ENCODE results near the gene GPC6. TPM values are rescaled to one million over a fixed set of nuclear protein-coding genes. Genes with fewer than 3 reads are reported as not detected.
A peak's percentile ranks its signal among the peaks of the same experiment; 100 is the strongest.
"Not testable (repeated sequence)": the region's sequence is repeated elsewhere in the genome, so short reads cannot be mapped to it uniquely, and the experiment has no call there.

GPC6 gene
- polyA plus RNA-seq, 4 donors, result 0.22 to 45.0 (median 1.4) TPM

- H3K4me1 ChIP-seq (ENCODE audit: control insufficient read depth in 3 of 3, insufficient read depth in 2 of 3, low read depth in 1 of 3, low read length in 2 of 3), result peaks cover 0 to 8% (median 2%) of the 10 kb centered on the region in 3 donors
- H3K4me3 ChIP-seq (ENCODE audit: low read depth in 1 of 3, low read length in 3 of 3), result no peak overlapping the region
- DNase-seq (no peak), FAIRE-seq (no peak)
- 63 to 91% (median 88%) methylated on average over 10 of the region's 10 CpGs for WGBS, 3 donors
- H3K27ac ChIP-seq (ENCODE audit: low read depth in 1 of 3, low read length in 2 of 3), result peak overlapping the region in 1 of 3 donors; percentile 18
- no peaks in the 10 kb centered on the region for H3K36me3 ChIP-seq (ENCODE audit: control insufficient read depth in 3 of 3, insufficient read depth in 2 of 3, low read depth in 1 of 3, low read length in 3 of 3)
- no peaks in the 10 kb centered on the region for H3K27me3 ChIP-seq (ENCODE audit: control insufficient read depth in 3 of 3, insufficient read depth in 3 of 3, low read length in 3 of 3)
- H3K9me3 ChIP-seq (ENCODE audit: control insufficient read depth in 2 of 2, insufficient read depth in 1 of 2, low read depth in 1 of 2, low read length in 1 of 2), result no peaks in the 10 kb centered on the region
These were observed 1105.9 kb downstream of the GPC6 start for GRCh38 chr13:94332359-94333096.

DNA sequence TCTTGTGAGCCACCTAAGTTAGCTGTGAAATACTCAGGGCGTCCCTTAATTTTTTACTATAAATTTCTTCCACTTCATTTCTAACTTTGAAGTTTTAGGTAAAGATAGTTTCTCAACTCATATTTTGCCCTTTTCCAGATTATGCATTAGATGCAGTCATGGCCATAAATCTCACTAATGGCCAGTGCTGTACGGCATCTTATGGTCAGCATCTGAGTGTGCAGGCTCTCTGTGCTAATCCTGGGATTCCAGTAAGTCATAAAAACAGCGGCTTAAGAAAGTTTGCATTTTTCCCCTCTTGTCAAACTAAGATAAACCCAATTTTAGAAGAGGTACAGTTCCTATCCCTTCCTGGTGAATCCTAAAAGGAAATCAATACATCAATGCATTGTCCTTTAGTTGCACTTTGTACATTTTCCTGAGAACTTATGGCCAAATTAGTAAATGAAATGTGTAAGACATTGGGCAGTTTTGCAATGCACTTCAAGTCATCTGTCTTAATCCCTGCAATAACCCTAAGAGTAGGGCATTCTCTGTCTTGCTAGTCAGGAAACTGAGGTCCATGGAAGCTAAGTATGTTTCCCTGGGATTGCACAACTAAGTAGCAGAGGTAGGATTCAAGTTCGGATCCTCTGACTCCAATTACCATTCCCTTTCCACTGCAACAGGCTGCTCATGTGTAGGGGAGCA lies 1106.7 kb downstream of the GPC6 start:
- Histone ChIP-seq H3K4me3 (ENCODE audit: low read depth in 1 of 3, low read length in 3 of 3) (no peak overlapping the region), H3K27ac (ENCODE audit: low read depth in 1 of 3, low read length in 2 of 3) (no peak overlapping the region), H3K9me3 (ENCODE audit: control insufficient read depth in 2 of 2, insufficient read depth in 1 of 2, low read depth in 1 of 2, low read length in 1 of 2) (no peaks in the 10 kb centered on the region), H3K36me3 (ENCODE audit: control insufficient read depth in 3 of 3, insufficient read depth in 2 of 3, low read depth in 1 of 3, low read length in 3 of 3) (no peaks in the 10 kb centered on the region), H3K4me1 (ENCODE audit: control insufficient read depth in 3 of 3, insufficient read depth in 2 of 3, low read depth in 1 of 3, low read length in 2 of 3) (peaks cover 0 to 8% (median 2%) of the 10 kb centered on the region in 3 donors), H3K27me3 (ENCODE audit: control insufficient read depth in 3 of 3, insufficient read depth in 3 of 3, low read length in 3 of 3) (no peaks in the 10 kb centered on the region)
- 67 to 89% (median 83%) methylated on average over 4 of the region's 4 CpGs for WGBS, 3 donors
- DNase-seq, result no peak
- no peak for FAIRE-seq

- H3K36me3 ChIP-seq (ENCODE audit: control insufficient read depth in 3 of 3, insufficient read depth in 2 of 3, low read depth in 1 of 3, low read length in 3 of 3), result no peaks in the 10 kb centered on the region
- H3K4me1 ChIP-seq (ENCODE audit: control insufficient read depth in 3 of 3, insufficient read depth in 2 of 3, low read depth in 1 of 3, low read length in 2 of 3), result peaks cover 0 to 2% (median 0%) of the 10 kb centered on the region in 3 donors
- no peak for DNase-seq
- no peak for FAIRE-seq
- no peak overlapping the region for H3K4me3 ChIP-seq (ENCODE audit: low read depth in 1 of 3, low read length in 3 of 3)
- H3K27me3 ChIP-seq (ENCODE audit: control insufficient read depth in 3 of 3, insufficient read depth in 3 of 3, low read length in 3 of 3), result no peaks in the 10 kb centered on the region
- no peaks in the 10 kb centered on the region for H3K9me3 ChIP-seq (ENCODE audit: control insufficient read depth in 2 of 2, insufficient read depth in 1 of 2, low read depth in 1 of 2, low read length in 1 of 2)
- 77 to 79% (median 79%) methylated on average over 5 of the region's 5 CpGs for WGBS, 3 donors
- H3K27ac ChIP-seq (ENCODE audit: low read depth in 1 of 3, low read length in 2 of 3), result no peak overlapping the region
These were observed 1109.3 kb downstream of the GPC6 start for GRCh38 chr13:94335761-94336526.

DNA sequence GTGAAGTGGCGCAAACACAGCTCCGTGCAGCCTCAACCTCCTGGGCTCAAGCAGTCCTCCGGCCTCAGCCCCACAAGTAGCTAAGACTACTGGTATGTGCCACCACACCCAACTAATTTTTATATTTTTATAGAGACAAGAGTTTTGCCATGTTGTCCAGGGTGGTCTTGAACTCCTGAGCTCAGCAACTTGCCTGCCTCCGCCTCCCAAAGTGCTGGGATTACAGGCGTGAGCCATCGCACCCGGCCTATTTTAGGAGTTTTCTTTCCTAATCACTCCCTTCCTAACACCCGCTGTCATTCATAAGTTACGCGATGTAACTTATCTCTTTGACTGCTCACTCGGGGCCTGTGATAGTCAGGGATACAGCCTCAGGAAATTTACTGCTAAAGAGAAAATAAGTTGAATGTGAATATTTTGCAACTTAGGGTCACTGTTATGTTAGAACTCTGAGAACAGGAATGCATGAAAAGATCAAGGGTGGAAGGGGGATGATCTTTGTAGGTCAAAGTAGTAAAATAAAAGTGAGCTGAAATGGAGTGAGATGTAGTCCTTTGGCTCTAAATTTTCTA lies 1112.6 kb downstream of the GPC6 start:
- 96 to 97% (median 97%) methylated on average over 11 of the region's 11 CpGs for WGBS, 3 donors
- DNase-seq (no peak), FAIRE-seq (no peak)
- no peak overlapping the region for H3K4me3 ChIP-seq (ENCODE audit: low read depth in 1 of 3, low read length in 3 of 3)
- no peaks in the 10 kb centered on the region for H3K36me3 ChIP-seq (ENCODE audit: control insufficient read depth in 3 of 3, insufficient read depth in 2 of 3, low read depth in 1 of 3, low read length in 3 of 3)
- no peaks in the 10 kb centered on the region for H3K27me3 ChIP-seq (ENCODE audit: control insufficient read depth in 3 of 3, insufficient read depth in 3 of 3, low read length in 3 of 3)
- no peak overlapping the region for H3K27ac ChIP-seq (ENCODE audit: low read depth in 1 of 3, low read length in 2 of 3)
- no peaks in the 10 kb centered on the region for H3K9me3 ChIP-seq (ENCODE audit: control insufficient read depth in 2 of 2, insufficient read depth in 1 of 2, low read depth in 1 of 2, low read length in 1 of 2)
- H3K4me1 ChIP-seq (ENCODE audit: control insufficient read depth in 3 of 3, insufficient read depth in 2 of 3, low read depth in 1 of 3, low read length in 2 of 3), result no peaks in the 10 kb centered on the region

GRCh38 chr13:94342436-94343242 lies 1116.0 kb downstream of the GPC6 start:
- WGBS, 3 donors, result 72 to 80% (median 76%) methylated on average over 17 of the region's 17 CpGs
- Histone ChIP-seq H3K4me1 (ENCODE audit: control insufficient read depth in 3 of 3, insufficient read depth in 2 of 3, low read depth in 1 of 3, low read length in 2 of 3) (no peaks in the 10 kb centered on the region), H3K4me3 (ENCODE audit: low read depth in 1 of 3, low read length in 3 of 3) (no peak overlapping the region), H3K9me3 (ENCODE audit: control insufficient read depth in 2 of 2, insufficient read depth in 1 of 2, low read depth in 1 of 2, low read length in 1 of 2) (no peaks in the 10 kb centered on the region), H3K27me3 (ENCODE audit: control insufficient read depth in 3 of 3, insufficient read depth in 3 of 3, low read length in 3 of 3) (no peaks in the 10 kb centered on the region), H3K27ac (ENCODE audit: low read depth in 1 of 3, low read length in 2 of 3) (peak overlapping the region in 1 of 3 donors; percentile 55), H3K36me3 (ENCODE audit: control insufficient read depth in 3 of 3, insufficient read depth in 2 of 3, low read depth in 1 of 3, low read length in 3 of 3) (no peaks in the 10 kb centered on the region)
- no peak for DNase-seq
- FAIRE-seq, result no peak

- H3K4me1 ChIP-seq (ENCODE audit: control insufficient read depth in 3 of 3, insufficient read depth in 2 of 3, low read depth in 1 of 3, low read length in 2 of 3), result no peaks in the 10 kb centered on the region
- H3K4me3 ChIP-seq (ENCODE audit: low read depth in 1 of 3, low read length in 3 of 3), result no peak overlapping the region
- no peaks in the 10 kb centered on the region for H3K36me3 ChIP-seq (ENCODE audit: control insufficient read depth in 3 of 3, insufficient read depth in 2 of 3, low read depth in 1 of 3, low read length in 3 of 3)
- WGBS, 3 donors, result 69 to 80% (median 77%) methylated on average over 7 of the region's 7 CpGs
- H3K27me3 ChIP-seq (ENCODE audit: control insufficient read depth in 3 of 3, insufficient read depth in 3 of 3, low read length in 3 of 3), result no peaks in the 10 kb centered on the region
- DNase-seq (no peak), FAIRE-seq (no peak)
- no peaks in the 10 kb centered on the region for H3K9me3 ChIP-seq (ENCODE audit: control insufficient read depth in 2 of 2, insufficient read depth in 1 of 2, low read depth in 1 of 2, low read length in 1 of 2)
- peak overlapping the region in 1 of 3 donors; percentile 74 for H3K27ac ChIP-seq (ENCODE audit: low read depth in 1 of 3, low read length in 2 of 3)
These were observed 1116.6 kb downstream of the GPC6 start for GRCh38 chr13:94343243-94343585.

DNA sequence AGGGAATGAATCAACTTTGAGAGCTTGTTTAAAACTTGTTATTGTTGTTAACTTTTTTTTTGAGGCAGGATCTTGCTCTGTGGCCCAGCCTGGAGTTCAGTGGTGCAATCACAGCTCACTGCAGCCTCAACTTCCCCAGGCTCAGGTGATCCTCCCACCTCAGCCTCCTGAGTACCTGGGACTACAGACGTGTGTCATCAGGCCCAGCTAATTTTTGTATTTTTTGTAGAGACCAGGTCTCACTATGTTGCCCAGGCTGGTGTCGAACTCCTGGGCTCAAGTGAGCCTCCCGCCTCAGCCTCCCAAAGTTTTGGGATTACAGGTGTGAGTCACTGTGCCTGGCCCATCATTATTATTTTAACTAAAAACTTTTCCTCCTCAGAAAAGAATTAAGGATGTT lies 1117.1 kb downstream of the GPC6 start:
- H3K36me3 ChIP-seq (ENCODE audit: control insufficient read depth in 3 of 3, insufficient read depth in 2 of 3, low read depth in 1 of 3, low read length in 3 of 3); H3K9me3 ChIP-seq (ENCODE audit: control insufficient read depth in 2 of 2, insufficient read depth in 1 of 2, low read depth in 1 of 2, low read length in 1 of 2); FAIRE-seq; H3K27me3 ChIP-seq (ENCODE audit: control insufficient read depth in 3 of 3, insufficient read depth in 3 of 3, low read length in 3 of 3); H3K4me1 ChIP-seq (ENCODE audit: control insufficient read depth in 3 of 3, insufficient read depth in 2 of 3, low read depth in 1 of 3, low read length in 2 of 3); H3K4me3 ChIP-seq (ENCODE audit: low read depth in 1 of 3, low read length in 3 of 3); DNase-seq: not testable (repeated sequence)
- WGBS, 3 donors, result 90 to 94% (median 92%) methylated on average over 3 of the region's 3 CpGs
- H3K27ac ChIP-seq (ENCODE audit: low read depth in 1 of 3, low read length in 2 of 3), result peak overlapping the region in 1 of 3 donors; percentile 74

Data from small intestine (tissue), 7 donors.